Measurements from ENCODE around the gene CSMD2. TPM values are rescaled to one million over a fixed set of nuclear protein-coding genes. Genes with fewer than 3 reads are reported as not detected.

Gene CSMD2
- total and polyA plus RNA-seq, 2 of the 8 experiments (the other 6 are each of a cell fraction or from before 2014, with no cell fraction given), result 7.0 to 14.7 TPM

GRCh38 chr1:33727310-33727709 lies 437.7 kb downstream of the CSMD2 start:
- Histone ChIP-seq H4K5ac (ENCODE audit: insufficient read length, low read depth, low read length) (no peak overlapping the region), H3K36me3 (ENCODE audit: control insufficient read depth in 2 of 4, insufficient read depth in 4 of 4, low read length in 3 of 4) (peaks cover 3 to 17% (median 13%) of the 10 kb centered on the region in 4 experiments; a peak in 6 of 8 replicates), H3K4me3 (ENCODE audit: extremely low read depth in 1 of 4, insufficient read depth in 2 of 4, low read depth in 3 of 4, low read length in 4 of 4) (no peak overlapping the region), H3K23ac (ENCODE audit: insufficient read length) (no peak overlapping the region), H3K27ac (ENCODE audit: low read depth, low read length) (no peak overlapping the region), H3K4ac (replicated peaks; ENCODE audit: insufficient read length, low read depth, low read length) (no peak overlapping the region), H3K9ac (replicated peaks in 1 of 4; ENCODE audit: extremely low read depth in 1 of 4, low read depth in 3 of 4, low read length in 3 of 4) (no peak overlapping the region), H4K91ac (replicated peaks; ENCODE audit: insufficient read length, low read length) (no peak overlapping the region), H3K79me1 (ENCODE audit: low read depth, low read length) (no peaks in the 10 kb centered on the region), H2BK12ac (ENCODE audit: low read depth, low read length) (no peak overlapping the region), H2BK120ac (replicated peaks; ENCODE audit: low read depth, low read length) (no peak overlapping the region), H3K27me3 (replicated peaks in 1 of 4; ENCODE audit: control insufficient read depth in 3 of 4, extremely low read depth in 1 of 4, insufficient read depth in 3 of 4, low read length in 3 of 4) (no peaks in the 10 kb centered on the region), H3K4me2 (ENCODE audit: insufficient read depth in 1 of 2, low read depth in 2 of 2, low read length in 2 of 2) (no peak overlapping the region), H3K79me2 (ENCODE audit: control insufficient read depth in 1 of 2, insufficient read depth in 2 of 2, low read length in 2 of 2) (no peaks in the 10 kb centered on the region), H3K9me3 (ENCODE audit: insufficient read depth in 2 of 2, low read depth in 1 of 2, low read length in 1 of 2) (no peaks in the 10 kb centered on the region), H2AFZ (ENCODE audit: low read length) (no peak overlapping the region), H3K56ac (replicated peaks; ENCODE audit: insufficient read length, low read depth, low read length) (no peak overlapping the region), H3K14ac (ENCODE audit: insufficient read length) (no peak overlapping the region), H2AK5ac (ENCODE audit: low read depth, low read length) (no peak overlapping the region), H2BK5ac (ENCODE audit: low read depth, low read length) (no peak overlapping the region), H2BK20ac (ENCODE audit: low read length) (no peak overlapping the region), H2BK15ac (ENCODE audit: low read length) (no peak overlapping the region), H4K20me1 (replicated peaks in 1 of 2; ENCODE audit: control insufficient read depth in 1 of 2, insufficient read depth in 2 of 2, low read length in 2 of 2) (no peaks in the 10 kb centered on the region), H3K4me1 (replicated peaks in 1 of 4; ENCODE audit: control insufficient read depth in 3 of 4, insufficient read depth in 4 of 4, low read length in 3 of 4) (no peaks in the 10 kb centered on the region), H4K8ac (ENCODE audit: extremely low read depth, insufficient read depth, low read length) (no peak overlapping the region), H3K23me2 (ENCODE audit: low read depth, low read length) (no peaks in the 10 kb centered on the region), H3K18ac (ENCODE audit: extremely low read depth, low read length) (no peak overlapping the region)
- CTCF ChIA-PET (ENCODE audit: partially characterized antibody), result interaction anchor here (0.6 to 2.6 kb wide), 9 partner anchors 10 to 822 kb away, joined by 3 to 9 read pairs (median 3); partner anchors contain the start of gene HMGB4
- WGBS, 2 experiments (ENCODE audit: extremely low coverage in 1 of 2, insufficient coverage in 1 of 2, insufficient read length in 1 of 2, insufficient replicate concordance in 2 of 2, low coverage in 1 of 2, low lambda C conversion rate in 2 of 2, missing lambda C conversion rate in 1 of 2), result 94% methylated on average over 3 of the region's 3 CpGs; no CpG with 5 or more reads in 1 of the 2 experiments
- DNase-seq (ENCODE audit: low read depth in 1 of 2, low spot score in 2 of 2) (no peak), FAIRE-seq (no peak)
- POLR2A ChIA-PET (ENCODE audit: partially characterized antibody), result no interaction called here
- no peak for TF ChIP-seq BACH1 (IDR thresholded peaks at IDR 0.05; ENCODE audit: low read length)
